Measurements from ENCODE around the gene DAZAP2.
"Not testable (repeated sequence)": the region's sequence is repeated elsewhere in the genome, so short reads cannot be mapped to it uniquely, and the experiment has no call there.

The DAZAP2 gene

DNA sequence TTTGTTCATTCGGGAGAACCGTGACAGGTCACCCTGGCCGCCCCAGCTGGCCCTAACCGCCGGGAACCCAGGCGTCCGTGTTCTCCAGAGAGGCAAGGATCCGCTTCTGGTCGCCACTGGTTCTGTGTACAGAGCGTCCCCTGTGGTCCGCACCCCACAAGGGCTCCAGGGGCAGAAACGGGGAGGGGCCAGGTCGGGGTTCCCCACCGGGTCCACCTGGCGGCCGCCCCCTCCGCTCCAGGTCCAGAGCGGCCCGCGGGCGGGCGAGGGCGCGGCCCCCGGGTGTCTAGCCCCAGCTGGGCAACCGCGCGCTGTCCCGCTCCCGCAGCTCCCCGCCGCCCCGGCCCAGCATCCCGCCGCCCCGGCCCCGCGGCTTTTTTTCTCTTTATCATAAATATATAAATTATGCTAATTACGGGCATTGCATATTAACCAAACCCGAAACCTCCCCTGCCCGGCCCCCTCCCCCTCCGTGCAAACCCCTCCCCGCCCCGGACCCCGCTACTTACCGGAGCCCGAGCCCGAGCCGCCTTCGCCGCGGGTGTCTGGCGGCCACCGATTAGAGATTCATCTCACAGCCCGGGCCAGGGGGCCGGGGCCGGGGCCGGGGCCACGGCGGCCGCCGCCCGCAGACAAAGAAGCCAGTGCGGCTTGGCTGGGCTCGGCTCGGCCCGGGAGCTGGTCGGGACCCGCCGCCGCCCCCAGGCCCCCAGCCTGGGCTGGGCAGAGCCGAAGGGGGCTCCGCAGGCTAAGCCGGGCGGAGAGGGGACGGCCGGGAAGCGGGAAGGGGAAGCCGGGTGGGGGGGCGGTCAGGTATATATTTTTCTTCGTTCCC, 21.3 kb upstream of the DAZAP2 start:
- DNase-seq, result peak; percentile 69

- DNase-seq, result peak; percentile 84
Observed at GRCh38 chr12:51217968-51218606, 20.5 kb upstream of the DAZAP2 start, which contains the start of gene POU6F1. TSS of gene POU6F1 (minus strand) at chr12:51218062. CDS start at chr12:51206836, 11,226 bp downstream.

DNA sequence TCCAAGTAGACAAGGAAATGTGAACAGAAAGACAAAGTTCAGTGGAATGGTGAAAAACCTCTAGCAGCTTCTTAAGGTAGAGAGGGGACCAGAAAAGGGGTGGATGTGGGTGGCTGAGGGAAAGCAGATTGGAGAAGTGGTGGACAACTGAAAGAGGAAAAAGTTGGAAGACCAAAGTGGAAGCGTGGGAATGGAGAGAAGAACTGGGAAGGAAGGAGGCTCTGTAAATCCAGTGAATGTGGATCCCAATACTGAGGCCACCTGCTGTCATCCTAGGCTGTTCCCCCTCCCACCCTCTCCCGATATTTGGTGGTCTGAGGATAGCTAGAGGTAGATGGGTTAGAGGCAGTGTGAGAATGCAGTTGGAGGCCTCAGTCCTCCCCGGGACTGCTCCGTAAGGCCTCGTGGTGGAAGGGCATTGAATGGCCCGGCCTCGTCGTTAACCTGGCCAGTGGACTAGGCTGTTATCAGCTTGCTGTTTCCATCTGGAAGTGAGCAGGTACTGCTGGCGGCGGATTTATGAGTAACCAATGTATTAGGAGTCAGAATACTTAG, 19.9 kb upstream of the DAZAP2 start:
- DNase-seq, result no peak

DNA sequence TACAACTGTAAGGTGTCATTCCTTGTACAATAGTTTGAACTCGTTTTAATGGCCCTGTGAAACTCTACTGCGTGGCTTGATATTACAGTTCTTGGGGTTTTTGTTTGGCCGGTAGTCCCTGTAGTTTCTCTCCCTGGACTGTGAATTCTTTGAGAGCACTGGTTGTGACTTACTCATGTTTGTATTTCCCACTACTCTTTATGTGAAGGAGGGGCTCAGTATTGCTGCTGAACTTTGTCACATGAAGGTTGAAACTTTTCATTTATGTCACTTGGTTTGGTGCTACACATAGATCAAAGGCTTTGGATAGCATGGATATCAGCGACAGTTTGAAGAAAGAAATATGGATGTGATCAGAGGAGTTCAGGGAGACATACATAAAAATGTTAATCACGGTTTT, 19.3 kb upstream of the DAZAP2 start:
- no peak for DNase-seq

DNA sequence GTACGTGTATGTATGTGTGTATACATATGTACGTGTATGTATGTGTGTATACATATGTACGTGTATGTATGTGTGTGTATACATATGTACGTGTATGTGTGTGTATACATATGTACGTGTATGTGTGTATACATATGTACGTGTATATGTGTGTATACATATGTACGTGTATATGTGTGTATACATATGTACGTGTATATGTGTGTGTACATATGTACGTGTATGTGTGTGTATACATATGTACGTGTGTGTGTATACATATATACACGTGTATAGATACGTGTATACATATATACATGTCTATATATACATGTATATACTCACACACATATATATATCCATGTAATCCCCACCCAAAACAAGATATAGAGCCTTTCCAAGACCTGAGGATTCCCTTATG, 18.8 kb upstream of the DAZAP2 start:
- DNase-seq, result not testable (repeated sequence)

DNA sequence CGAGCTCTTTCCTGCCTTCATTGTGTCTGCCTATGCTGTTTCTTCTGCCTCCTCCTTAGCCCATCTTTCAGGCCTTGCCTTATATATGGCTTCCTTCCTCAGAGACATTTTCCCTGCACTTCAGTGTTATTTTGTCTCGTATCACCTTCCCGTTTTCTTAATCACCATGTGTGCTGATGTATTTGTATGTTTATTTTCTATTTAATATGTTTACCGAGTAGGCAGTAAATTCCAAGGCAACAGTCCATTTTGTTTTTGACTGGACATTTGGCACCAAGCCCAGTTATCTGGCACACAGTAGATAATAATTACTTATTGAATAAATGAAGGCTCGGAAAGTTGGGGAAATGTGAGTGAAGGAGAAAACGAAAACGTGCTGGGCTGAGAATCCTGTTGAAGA, 16.2 kb upstream of the DAZAP2 start:
- DNase-seq, result no peak

DNA sequence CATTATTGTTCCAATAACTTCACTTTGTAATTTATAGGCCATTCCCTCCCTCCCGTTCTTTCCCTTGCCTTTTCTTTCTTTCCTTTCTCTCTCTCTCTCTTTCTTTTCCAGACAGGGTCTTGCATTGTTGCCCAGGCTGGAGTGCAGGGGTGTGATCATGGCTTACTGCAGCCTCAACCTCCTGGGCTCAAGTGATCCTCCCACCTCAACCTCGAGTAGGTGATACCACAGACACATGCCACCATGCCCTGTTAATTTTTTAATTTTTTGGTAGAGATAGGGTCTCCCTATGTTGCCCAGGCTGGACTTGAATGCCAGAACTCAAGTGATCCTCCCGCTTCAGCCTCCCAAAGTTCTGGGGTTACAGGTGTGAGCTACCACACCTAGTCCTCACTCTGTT, 14.0 kb upstream of the DAZAP2 start:
- no peak for DNase-seq

- DNase-seq, result no peak
Observed at GRCh38 chr12:51225234-51225633, 13.4 kb upstream of the DAZAP2 start.

DNA sequence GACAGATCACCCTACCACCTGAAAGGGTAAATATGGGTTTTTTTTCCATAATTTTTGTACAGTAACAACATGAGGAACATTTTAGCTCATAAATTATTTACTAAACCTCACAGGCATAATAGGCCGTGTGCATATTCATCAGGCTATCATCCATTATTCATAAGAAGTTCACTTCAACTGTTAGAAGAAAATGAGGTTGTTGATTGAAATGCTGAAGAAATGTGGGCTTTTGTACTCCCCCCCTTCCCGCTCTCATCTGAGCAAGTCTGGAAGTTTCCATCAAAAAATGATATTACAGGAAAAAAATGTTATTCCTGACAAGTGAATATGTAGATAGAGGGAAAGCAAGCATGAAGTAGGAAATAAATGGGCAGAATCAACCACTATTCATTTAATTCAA, 12.9 kb upstream of the DAZAP2 start:
- DNase-seq, result no peak

GRCh38 chr12:51227112-51227511, 11.5 kb upstream of the DAZAP2 start:
- not testable (repeated sequence) for DNase-seq

DNA sequence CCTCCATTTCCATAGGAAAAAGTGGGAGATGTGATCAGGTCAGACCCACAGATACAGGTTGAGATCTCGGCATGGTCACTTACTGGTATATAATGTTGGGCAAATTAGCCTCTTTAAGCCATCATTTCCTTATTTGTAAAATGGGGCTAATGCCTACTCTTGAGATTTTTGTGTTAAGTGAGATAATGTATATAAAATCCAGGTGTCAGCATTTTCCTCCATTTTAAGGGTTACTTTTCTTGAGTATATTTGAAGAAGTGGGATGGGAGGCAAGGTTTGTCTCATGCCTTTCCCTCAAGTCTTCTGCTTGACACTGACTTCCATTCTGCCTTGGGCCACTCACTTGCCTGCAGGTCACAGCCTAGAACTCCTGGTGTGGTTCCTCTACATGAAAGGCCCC, 10.7 kb upstream of the DAZAP2 start:
- DNase-seq, result no peak

- DNase-seq, result no peak
Observed at GRCh38 chr12:51229116-51229809, 9.4 kb upstream of the DAZAP2 start.

GRCh38 chr12:51232642-51233041, 6.0 kb upstream of the DAZAP2 start:
- DNase-seq, result no peak

GRCh38 chr12:51234530-51234929, 4.1 kb upstream of the DAZAP2 start:
- no peak for DNase-seq

DNA sequence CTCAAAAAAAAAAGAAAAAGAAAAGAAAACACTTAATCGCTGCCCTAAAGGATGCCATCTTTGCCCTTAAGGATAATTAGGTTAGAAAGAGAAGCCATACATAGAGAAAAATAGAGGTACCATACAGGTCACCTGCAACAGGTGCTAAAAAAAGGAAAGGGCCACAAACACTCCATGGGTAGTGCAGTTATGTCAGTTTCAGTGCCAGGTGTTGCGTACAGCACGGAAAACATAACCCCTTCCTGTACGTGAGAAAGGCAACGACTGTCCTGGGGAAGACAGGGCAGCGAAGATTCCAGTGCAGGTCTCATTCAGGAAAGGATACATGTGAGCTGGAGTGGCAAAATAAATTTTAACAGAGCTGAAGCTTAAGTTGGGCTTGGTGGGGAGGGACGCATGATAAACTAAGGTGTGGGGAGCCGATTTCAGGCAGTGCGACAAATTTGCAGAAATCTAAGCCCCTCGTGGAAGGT, 553 bp upstream of the DAZAP2 start:
- DNase-seq, result no peak

GRCh38 chr12:51240971-51241370, 2.3 kb downstream of the DAZAP2 start:
- no peak for DNase-seq

DNA sequence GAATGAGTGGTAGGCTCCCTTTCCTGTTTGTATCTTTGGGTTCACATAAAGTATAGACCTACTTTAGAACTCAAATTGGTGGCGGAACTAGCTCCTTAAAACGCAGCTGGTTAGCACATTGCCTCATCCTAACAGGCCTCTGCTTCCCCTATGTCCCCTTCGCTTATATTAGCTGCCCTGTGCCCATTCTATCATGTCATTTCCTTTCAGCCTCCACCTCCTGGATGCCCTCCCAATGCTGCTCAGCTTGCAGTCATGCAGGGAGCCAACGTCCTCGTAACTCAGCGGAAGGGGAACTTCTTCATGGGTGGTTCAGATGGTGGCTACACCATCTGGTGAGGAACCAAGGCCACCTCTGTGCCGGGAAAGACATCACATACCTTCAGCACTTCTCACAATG, 3.5 kb downstream of the DAZAP2 start:
- no peak for DNase-seq

- DNase-seq, result no peak
Observed at GRCh38 chr12:51242876-51243275, 4.2 kb downstream of the DAZAP2 start.

- no peak for DNase-seq
Observed at GRCh38 chr12:51244269-51244668, 5.6 kb downstream of the DAZAP2 start.

GRCh38 chr12:51245476-51246253, 7.0 kb downstream of the DAZAP2 start:
- no peak for DNase-seq

- DNase-seq, result peak; percentile 68
Observed at GRCh38 chr12:51246254-51246853, 7.7 kb downstream of the DAZAP2 start.
